GM12874 (cell line): ENCODE results near the gene POLD4.

Experiments used
- CTCF ChIP-seq: IDR thresholded peaks from 2 replicates; pipeline ENCODE4 v1.5.1; 2011; ENCODE audit warnings: low read depth, mild to moderate bottlenecking, control low read depth, low read length, moderate library complexity; ENCODE audit not compliant: insufficient read depth

POLD4 gene

GRCh38 chr11:67306769-67307544 is 46.4 kb downstream of the POLD4 start:
- TF ChIP-seq CTCF, result no peak

DNA sequence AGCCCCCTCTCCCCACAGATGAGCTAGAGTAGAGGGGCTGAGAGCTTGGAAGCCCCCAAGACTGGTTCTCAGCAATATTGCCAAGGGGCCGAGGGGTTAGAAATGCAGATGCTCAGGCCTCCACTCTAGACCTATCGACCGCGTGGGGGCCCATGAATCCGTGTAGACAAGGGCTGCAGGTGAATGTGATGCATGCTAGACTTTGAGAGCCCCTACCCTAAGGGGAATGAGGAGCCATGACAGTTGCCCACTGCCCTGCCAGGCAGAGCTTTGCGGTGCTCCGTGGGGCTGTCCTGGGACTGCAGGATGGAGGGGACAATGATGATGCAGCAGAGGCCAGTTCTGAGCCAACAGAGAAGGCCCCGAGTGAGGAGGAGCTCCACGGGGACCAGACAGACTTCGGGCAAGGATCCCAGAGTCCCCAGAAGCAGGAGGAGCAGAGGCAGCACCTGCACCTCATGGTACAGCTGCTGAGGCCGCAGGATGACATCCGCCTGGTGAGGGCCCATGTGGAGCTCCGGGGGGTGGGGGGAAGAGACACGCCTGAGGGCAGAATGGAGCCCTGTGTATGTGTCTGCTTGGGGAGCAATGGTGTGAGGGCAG is 48.7 kb downstream of the POLD4 start:
- TF ChIP-seq CTCF, result no peak

DNA sequence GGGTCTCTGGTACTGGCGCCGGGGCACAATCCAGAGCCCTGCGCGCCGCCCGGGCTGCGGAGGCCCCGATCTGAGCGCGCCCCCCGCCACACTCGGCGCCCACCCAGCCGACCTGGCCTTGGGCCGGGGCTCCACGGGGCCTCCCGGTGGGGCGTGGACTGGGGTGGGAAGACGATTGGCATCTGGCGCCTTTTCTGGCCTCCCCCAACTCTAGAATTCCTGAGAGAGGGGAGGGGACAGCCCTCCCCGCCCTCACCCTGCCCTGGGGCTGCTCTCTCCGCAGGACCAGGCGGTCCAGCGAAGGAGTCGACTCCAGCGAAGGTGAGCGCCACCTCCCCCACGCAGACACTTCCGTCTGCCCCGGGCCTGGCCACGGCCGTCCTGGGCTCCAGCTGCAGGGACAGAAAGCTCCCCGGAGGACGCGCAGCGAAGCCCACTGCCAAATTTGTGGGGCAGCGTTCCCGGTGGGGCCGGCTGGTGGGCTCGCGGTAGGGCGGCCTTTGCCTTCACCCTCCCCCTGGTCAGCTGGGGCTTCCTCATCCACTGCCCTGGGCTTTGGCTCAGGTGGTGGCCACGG is 49.4 kb downstream of the POLD4 start:
- TF ChIP-seq CTCF, result no peak

DNA sequence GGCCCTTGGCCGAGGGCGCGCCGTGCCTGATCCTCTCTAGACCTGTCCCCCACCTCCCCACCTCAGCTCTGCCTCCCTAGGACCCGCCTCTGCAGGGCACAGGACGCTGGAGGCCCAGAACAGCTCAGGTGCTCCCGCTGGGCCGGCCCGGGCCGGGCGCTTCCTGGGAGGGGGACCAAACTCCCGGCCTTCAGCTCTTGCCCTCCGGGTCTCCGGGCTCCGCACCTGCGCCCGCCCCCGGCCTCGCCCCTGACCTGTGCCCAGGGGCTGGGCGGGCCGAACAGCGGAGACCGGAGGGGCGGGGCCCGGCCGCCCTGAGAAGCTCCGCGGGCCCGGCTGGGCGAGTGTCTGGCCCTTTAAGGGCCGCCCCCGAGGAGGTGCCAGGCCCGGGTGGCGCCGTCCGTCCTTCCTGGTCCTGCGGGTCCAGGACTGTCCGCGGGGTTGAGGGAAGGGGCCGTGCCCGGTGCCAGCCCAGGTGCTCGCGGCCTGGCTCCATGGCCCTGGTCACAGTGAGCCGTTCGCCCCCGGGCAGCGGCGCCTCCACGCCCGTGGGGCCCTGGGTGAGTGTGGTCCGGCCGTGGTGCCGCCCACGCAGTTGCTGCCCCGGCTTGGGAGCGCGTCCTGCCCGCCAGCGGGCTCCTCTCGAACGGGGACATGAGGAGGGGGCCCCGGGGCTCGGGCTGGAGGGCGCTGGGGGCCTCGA is 50.1 kb downstream of the POLD4 start, which contains the start of gene SSH3:
TSS of gene SSH3 (plus strand) at position 399 of the 703 bp plus-strand sequence. CDS start at position 495, 96 bp downstream.
- TF ChIP-seq CTCF, result no peak

DNA sequence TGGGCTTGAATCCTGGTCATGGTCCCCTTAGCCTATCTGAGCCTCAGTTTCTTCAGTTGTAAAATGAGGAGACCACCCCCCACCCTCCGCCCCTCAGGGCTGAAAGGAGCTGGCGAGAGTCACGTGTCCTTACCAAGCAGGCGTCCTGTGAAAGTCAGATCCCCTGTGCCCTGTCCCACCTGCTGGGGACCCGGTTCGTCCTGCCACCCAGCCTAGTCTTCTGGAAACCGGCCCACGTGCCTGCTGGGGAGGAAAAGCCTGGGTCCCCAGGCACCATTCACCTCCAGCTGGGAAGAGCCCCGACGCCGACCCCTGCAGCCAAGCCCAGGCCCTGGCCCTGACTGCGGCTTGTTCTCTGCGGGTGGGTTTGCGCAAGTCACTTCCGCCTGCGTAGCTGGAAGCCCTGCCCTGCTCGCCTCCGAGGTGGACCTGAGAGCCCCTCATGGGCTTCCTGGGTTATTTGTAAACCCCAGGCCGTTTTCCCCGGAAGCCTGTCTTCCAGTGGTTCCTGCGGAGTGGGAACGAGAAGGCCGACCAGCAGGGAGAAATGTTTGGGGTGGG is 50.7 kb downstream of the POLD4 start:
- no peak for TF ChIP-seq CTCF

GRCh38 chr11:67301951-67302516 is 51.3 kb downstream of the POLD4 start:
- no peak for TF ChIP-seq CTCF
